Measurements from ENCODE around the gene RBBP8NL.
A peak's percentile ranks its signal among the peaks of the same experiment; 100 is the strongest.

Gene RBBP8NL

DNA sequence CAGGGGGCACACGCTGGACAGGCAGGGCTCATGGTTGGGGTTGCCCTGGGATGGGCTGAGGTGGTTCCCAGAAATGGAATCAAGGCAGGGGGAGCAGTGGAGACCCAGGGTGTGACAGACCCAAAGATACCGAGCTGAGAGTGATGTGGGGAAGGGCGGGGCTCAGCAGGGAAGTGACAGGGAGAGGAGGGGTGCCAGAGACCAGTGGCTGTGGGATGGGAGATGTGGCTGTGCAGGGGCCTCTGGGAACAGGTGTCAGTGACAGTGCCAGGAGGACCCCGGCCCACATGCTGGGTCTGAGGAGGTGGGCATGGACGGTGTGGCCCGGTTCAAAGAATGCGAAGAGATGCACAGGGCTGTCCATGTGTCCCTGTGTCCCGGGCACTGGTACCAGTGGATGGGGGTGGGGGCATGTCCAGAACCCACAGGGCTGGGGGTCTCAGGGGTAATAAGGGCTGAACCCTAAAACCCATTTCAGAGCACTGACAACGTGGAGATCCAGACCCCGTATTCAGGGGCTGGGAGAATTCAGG lies 21.3 kb downstream of the RBBP8NL start:
- Histone ChIP-seq H3K4me2 (ENCODE audit: low read depth, low read length, poor library complexity, severe bottlenecking) (peak overlapping the region; percentile 85), H3K27me3 (ENCODE audit: insufficient read depth, low read length, poor library complexity, severe bottlenecking) (no peaks in the 10 kb centered on the region), H3K4me1 (ENCODE audit: insufficient read depth, low read length, poor library complexity, severe bottlenecking) (peaks cover 35% of the 10 kb centered on the region), H3K4me3 (ENCODE audit: low read length, poor library complexity, severe bottlenecking) (peak overlapping the region; percentile 87), H4K20me1 (ENCODE audit: insufficient read depth, low read length, poor library complexity, severe bottlenecking) (peaks cover 11% of the 10 kb centered on the region), H3F3A (ENCODE audit: low read depth) (no peaks in the 10 kb centered on the region), H2AFZ (ENCODE audit: low read length) (no peak overlapping the region), H3K79me2 (ENCODE audit: insufficient read depth, low read length) (peaks cover 28% of the 10 kb centered on the region), H3K9me2 (replicated peaks; ENCODE audit: low read depth, low read length) (no peaks in the 10 kb centered on the region), H3K36me3 (ENCODE audit: insufficient read depth, low read length) (no peaks in the 10 kb centered on the region), H3K9me3 (ENCODE audit: insufficient read depth, low read depth, low read length) (no peaks in the 10 kb centered on the region), H3K9ac (ENCODE audit: low read depth, low read length, poor library complexity, severe bottlenecking) (peak overlapping the region; percentile 83)
- TF ChIP-seq, protein P1, sequence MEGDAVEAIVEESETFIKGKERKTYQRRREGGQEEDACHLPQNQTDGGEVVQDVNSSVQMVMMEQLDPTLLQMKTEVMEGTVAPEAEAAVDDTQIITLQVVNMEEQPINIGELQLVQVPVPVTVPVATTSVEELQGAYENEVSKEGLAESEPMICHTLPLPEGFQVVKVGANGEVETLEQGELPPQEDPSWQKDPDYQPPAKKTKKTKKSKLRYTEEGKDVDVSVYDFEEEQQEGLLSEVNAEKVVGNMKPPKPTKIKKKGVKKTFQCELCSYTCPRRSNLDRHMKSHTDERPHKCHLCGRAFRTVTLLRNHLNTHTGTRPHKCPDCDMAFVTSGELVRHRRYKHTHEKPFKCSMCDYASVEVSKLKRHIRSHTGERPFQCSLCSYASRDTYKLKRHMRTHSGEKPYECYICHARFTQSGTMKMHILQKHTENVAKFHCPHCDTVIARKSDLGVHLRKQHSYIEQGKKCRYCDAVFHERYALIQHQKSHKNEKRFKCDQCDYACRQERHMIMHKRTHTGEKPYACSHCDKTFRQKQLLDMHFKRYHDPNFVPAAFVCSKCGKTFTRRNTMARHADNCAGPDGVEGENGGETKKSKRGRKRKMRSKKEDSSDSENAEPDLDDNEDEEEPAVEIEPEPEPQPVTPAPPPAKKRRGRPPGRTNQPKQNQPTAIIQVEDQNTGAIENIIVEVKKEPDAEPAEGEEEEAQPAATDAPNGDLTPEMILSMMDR (conservative IDR thresholded peaks at IDR 0.05; ENCODE audit: low read length): no peak
- no peak for TF ChIP-seq EZH2phosphoT487 (IDR thresholded peaks at IDR 0.05; ENCODE audit: borderline replicate concordance)

DNA sequence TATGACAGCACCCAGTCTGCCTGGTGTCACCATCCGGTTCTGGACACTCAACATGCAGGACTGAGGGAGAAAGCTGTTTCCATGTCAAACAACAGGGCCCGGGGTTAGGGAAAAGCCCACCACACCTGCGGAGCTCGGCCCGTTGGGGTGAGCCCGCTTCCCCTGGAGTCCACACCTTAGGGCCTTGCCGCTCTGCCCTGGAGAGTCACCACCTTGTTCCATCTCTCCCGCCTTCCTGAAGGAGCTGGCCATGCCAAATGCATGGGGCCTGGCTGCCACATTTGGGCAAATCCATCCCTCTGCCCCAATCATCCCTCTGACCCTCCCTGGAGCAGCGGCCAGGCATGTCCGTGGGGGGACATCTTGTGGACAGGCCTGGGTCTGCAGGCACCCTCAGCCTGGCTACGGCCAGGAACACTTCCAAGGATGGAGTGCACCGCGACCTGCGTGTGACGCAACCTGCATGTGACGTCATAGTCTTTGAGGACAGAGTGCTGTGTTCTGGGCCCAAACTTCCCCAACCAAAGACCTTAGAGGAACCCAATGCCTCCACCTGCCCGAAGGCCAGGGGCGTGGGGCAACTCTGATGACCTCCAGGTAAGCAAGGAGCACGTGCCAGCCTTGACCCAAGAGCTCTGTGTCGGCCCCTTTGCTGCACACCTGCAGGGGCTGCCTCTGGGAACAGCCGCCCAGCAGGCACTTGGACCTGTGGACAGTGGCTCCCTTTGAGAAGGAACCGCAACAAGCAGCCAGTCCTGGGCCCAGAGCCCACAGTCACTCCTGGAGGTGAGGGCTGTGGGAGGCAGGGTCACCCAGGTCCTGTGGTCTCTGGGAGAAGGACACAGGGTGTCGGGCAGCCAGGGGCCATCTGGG lies 22.0 kb downstream of the RBBP8NL start:
- Histone ChIP-seq H3K9me3 (ENCODE audit: insufficient read depth, low read depth, low read length) (no peaks in the 10 kb centered on the region), H4K20me1 (ENCODE audit: insufficient read depth, low read length, poor library complexity, severe bottlenecking) (peaks cover 11% of the 10 kb centered on the region), H3F3A (ENCODE audit: low read depth) (no peaks in the 10 kb centered on the region), H3K4me2 (ENCODE audit: low read depth, low read length, poor library complexity, severe bottlenecking) (peak overlapping the region; percentile 85), H3K36me3 (ENCODE audit: insufficient read depth, low read length) (no peaks in the 10 kb centered on the region), H3K9ac (ENCODE audit: low read depth, low read length, poor library complexity, severe bottlenecking) (peak overlapping the region; percentile 83), H3K4me1 (ENCODE audit: insufficient read depth, low read length, poor library complexity, severe bottlenecking) (peaks cover 32% of the 10 kb centered on the region), H3K9me2 (replicated peaks; ENCODE audit: low read depth, low read length) (no peaks in the 10 kb centered on the region), H3K4me3 (ENCODE audit: low read length, poor library complexity, severe bottlenecking) (peak overlapping the region; percentile 87), H2AFZ (ENCODE audit: low read length) (no peak overlapping the region), H3K79me2 (ENCODE audit: insufficient read depth, low read length) (peaks cover 28% of the 10 kb centered on the region), H3K27me3 (ENCODE audit: insufficient read depth, low read length, poor library complexity, severe bottlenecking) (no peaks in the 10 kb centered on the region)
- TF ChIP-seq, protein P1 (conservative IDR thresholded peaks at IDR 0.05; ENCODE audit: low read length): peak; percentile 46
- no peak for TF ChIP-seq EZH2phosphoT487 (IDR thresholded peaks at IDR 0.05; ENCODE audit: borderline replicate concordance)

DNA sequence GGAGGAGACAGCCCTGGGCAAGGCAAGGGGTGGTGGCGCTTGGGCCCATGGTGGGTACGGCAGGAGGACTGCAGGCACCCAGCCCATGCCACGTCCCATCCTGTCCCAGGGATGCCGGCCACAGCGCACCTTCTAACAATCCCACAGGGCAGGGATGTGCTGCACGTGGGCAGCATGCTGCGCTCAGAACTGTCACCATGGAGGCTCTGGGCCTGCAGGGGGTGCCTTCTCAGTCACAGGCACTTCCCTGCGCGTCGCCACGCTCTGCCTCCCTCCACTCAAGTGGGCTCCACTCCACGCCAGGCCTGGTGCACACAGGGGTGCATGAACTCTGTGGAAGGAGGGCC lies 22.6 kb downstream of the RBBP8NL start:
- H3K4me3 ChIP-seq (ENCODE audit: low read length, poor library complexity, severe bottlenecking): peak overlapping the region; percentile 87
- H3K4me2 ChIP-seq (ENCODE audit: low read depth, low read length, poor library complexity, severe bottlenecking): peak overlapping the region; percentile 85
- peaks cover 26% of the 10 kb centered on the region for H3K4me1 ChIP-seq (ENCODE audit: insufficient read depth, low read length, poor library complexity, severe bottlenecking)
- TF ChIP-seq, protein P1 (conservative IDR thresholded peaks at IDR 0.05; ENCODE audit: low read length): no peak
- TF ChIP-seq EZH2phosphoT487 (IDR thresholded peaks at IDR 0.05; ENCODE audit: borderline replicate concordance): no peak
- H3K36me3 ChIP-seq (ENCODE audit: insufficient read depth, low read length): no peaks in the 10 kb centered on the region
- H3K9me3 ChIP-seq (ENCODE audit: insufficient read depth, low read depth, low read length): no peaks in the 10 kb centered on the region
- no peaks in the 10 kb centered on the region for H3K27me3 ChIP-seq (ENCODE audit: insufficient read depth, low read length, poor library complexity, severe bottlenecking)
- no peaks in the 10 kb centered on the region for H3F3A ChIP-seq (ENCODE audit: low read depth)
- peaks cover 11% of the 10 kb centered on the region for H4K20me1 ChIP-seq (ENCODE audit: insufficient read depth, low read length, poor library complexity, severe bottlenecking)
- no peak overlapping the region for H2AFZ ChIP-seq (ENCODE audit: low read length)
- no peaks in the 10 kb centered on the region for H3K9me2 ChIP-seq (replicated peaks; ENCODE audit: low read depth, low read length)
- H3K79me2 ChIP-seq (ENCODE audit: insufficient read depth, low read length): peaks cover 28% of the 10 kb centered on the region
- peak overlapping the region; percentile 23 for H3K9ac ChIP-seq (ENCODE audit: low read depth, low read length, poor library complexity, severe bottlenecking)
